Caco-2 (cell line): ENCODE results near the gene SLC6A7. TPM values are rescaled to one million over a fixed set of nuclear protein-coding genes. Genes with fewer than 3 reads are reported as not detected.

Experiments
- BruUV-seq: library from RNA; stranded (reverse); fragments of 400-500 nt; replicated peaks from 2 replicates; lab custom pipeline; 2021; lab: Mats Ljungman, UMichigan
- CTCF ChIA-PET: fragments of 300-600 bp; sonication (Branson Sonifier 250); formaldehyde crosslinking; loops from one replicate; lab custom pipeline; 2022; ENCODE audit warnings: antibody characterized with exemption; lab: Charles Lee
- POLR2A ChIA-PET: fragments of 300-600 bp; sonication (Branson Sonifier 250); formaldehyde crosslinking; loops from one replicate; lab custom pipeline; 2022; ENCODE audit warnings: antibody characterized with exemption; lab: Charles Lee
- DNase-seq, 2 experiments: peaks; one replicate each; pipeline versions ENCODE4 v3.0.0 to v3.0.0-alpha.2; 2020 to 2022
- H3K27me3 ChIP-seq: replicated peaks from 2 replicates; pipeline ENCODE4 v1.6.0; 2011; ENCODE audit warnings: low read length; ENCODE audit not compliant: control insufficient read depth, insufficient read depth
- H3K36me3 ChIP-seq: 2 replicates; pipeline ENCODE4 v1.5.1; 2011; ENCODE audit warnings: low read length; ENCODE audit not compliant: control insufficient read depth, insufficient read depth
- H3K4me1 ChIP-seq: fragments of 250-450 bp; sonication (Bioruptor Pico); 2 replicates; pipeline ENCODE4 v1.5.1; 2020; ENCODE audit warnings: mild to moderate bottlenecking
- H3K4me3 ChIP-seq: 2 replicates; pipeline ENCODE4 v1.5.1; 2011; ENCODE audit warnings: low read depth, mild to moderate bottlenecking, control low read depth, low read length
- H3K9me3 ChIP-seq: fragments of 250-450 bp; sonication (Bioruptor Pico); 2 replicates; pipeline ENCODE4 v1.5.1; 2020; ENCODE audit warnings: mild to moderate bottlenecking, moderate library complexity
- H3K27ac Mint-ChIP-seq: one replicate; pipeline ENCODE4 v1.8.0; 2022; ENCODE audit warnings: mixed read lengths; ENCODE audit not compliant: unreplicated experiment
- H3K27me3 Mint-ChIP-seq: one replicate; pipeline ENCODE4 v1.8.0; 2022; ENCODE audit warnings: mixed read lengths; ENCODE audit not compliant: insufficient read depth, unreplicated experiment
- H3K36me3 Mint-ChIP-seq: one replicate; pipeline ENCODE4 v1.8.0; 2022; ENCODE audit warnings: mild to moderate bottlenecking, mixed read lengths; ENCODE audit not compliant: insufficient read depth, unreplicated experiment
- H3K4me1 Mint-ChIP-seq: one replicate; pipeline ENCODE4 v1.8.0; 2022; ENCODE audit warnings: low read depth, mixed read lengths; ENCODE audit not compliant: unreplicated experiment
- H3K4me3 Mint-ChIP-seq: one replicate; pipeline ENCODE4 v1.8.0; 2022; ENCODE audit warnings: mild to moderate bottlenecking, moderate library complexity, mixed read lengths; ENCODE audit not compliant: unreplicated experiment
- H3K9me3 Mint-ChIP-seq: one replicate; pipeline ENCODE4 v1.8.0; 2022; ENCODE audit warnings: mixed read lengths; ENCODE audit not compliant: unreplicated experiment
- intact Hi-C: fragments of 100-400 bp; cut with micrococcal nuclease; formaldehyde crosslinking; loops from one replicate; pipeline ENCODE4 v1.10.0; 2022; ENCODE audit not compliant: unreplicated experiment
- total RNA-seq: library from RNA; stranded (reverse); gene quantifications from 2 replicates; pipeline ENCODE4 v1.2.3, GENCODE V29; 2022
- TF ChIP-seq, protein P1 (sequence below), 2 experiments: fragments of 200-600 bp in 1 of 2; IDR thresholded peaks; 1 replicate in 1 of 2; 2 replicates in 1 of 2; pipeline versions ENCODE4 v1.5.1 to v1.8.0; 2011 to 2022; ENCODE audit warnings: antibody characterized with exemption in 1 of 2, control low read depth in 1 of 2, inconsistent platforms in 1 of 2, low read depth in 1 of 2, low read length in 1 of 2, mild to moderate bottlenecking in 1 of 2, moderate library complexity in 1 of 2; ENCODE audit not compliant: insufficient read depth in 1 of 2, severe bottlenecking in 1 of 2, unreplicated experiment in 1 of 2

The SLC6A7 gene
- total RNA-seq, 1 experiment from 2014 or later: not detected

DNA sequence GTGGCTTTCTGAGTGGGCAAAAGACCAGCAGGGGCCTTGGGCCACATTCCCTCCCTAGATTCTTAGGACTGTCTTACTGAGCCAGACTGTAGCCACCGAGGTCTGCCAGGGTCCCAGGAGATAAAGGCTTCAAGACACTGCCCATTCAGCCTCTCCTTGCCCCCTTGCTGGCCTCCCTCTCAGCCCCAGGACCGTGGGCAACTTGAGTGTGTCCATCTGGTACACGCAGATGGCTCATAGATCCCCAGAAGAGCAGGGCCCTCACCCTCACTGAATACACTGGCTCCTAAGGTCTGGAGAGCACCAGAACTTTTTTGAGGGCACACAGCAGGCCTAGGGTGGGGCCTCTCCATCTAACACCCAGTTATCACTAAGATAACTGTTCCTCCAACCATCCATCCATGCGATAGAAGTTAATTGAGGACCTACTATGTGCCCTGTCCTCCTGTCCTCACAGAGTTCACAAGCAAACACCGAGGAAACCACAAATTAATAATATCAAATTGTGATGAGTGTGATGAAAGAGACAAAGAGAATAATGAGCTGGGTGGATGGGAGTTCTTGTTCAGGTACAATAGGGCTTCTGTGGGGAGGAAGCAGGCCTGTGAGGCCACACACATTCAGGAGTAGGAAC is 29.3 kb upstream of the SLC6A7 start:
- no TSS peak for BruUV-seq
- H3K4me3 Mint-ChIP-seq: no peak overlapping the region
- no peak for DNase-seq
- intact Hi-C loops: loop anchor here (1.0 to 2.0 kb wide), 6 partner anchors 15 to 190 kb away; no protein-coding TSS in a partner anchor
- Histone ChIP-seq H3K9me3 (no peaks in the 10 kb centered on the region), H3K27me3 (no peaks in the 10 kb centered on the region), H3K4me3 (no peak overlapping the region), H3K36me3 (no peaks in the 10 kb centered on the region), H3K4me1 (peaks cover 46% of the 10 kb centered on the region)
- ChIA-PET CTCF (interaction anchor here (1.1 to 1.3 kb wide), 2 partner anchors 24 to 135 kb away, joined by 3 to 4 read pairs; no protein-coding TSS in a partner anchor), POLR2A (no interaction called here)
- no peaks in the 10 kb centered on the region for H3K27me3 Mint-ChIP-seq
- H3K4me1 Mint-ChIP-seq: peaks cover 43% of the 10 kb centered on the region
- H3K36me3 Mint-ChIP-seq: peaks cover 15% of the 10 kb centered on the region
- H3K9me3 Mint-ChIP-seq: no peaks in the 10 kb centered on the region
- H3K27ac Mint-ChIP-seq: peak overlapping the region; percentile 95
- TF ChIP-seq, protein P1, sequence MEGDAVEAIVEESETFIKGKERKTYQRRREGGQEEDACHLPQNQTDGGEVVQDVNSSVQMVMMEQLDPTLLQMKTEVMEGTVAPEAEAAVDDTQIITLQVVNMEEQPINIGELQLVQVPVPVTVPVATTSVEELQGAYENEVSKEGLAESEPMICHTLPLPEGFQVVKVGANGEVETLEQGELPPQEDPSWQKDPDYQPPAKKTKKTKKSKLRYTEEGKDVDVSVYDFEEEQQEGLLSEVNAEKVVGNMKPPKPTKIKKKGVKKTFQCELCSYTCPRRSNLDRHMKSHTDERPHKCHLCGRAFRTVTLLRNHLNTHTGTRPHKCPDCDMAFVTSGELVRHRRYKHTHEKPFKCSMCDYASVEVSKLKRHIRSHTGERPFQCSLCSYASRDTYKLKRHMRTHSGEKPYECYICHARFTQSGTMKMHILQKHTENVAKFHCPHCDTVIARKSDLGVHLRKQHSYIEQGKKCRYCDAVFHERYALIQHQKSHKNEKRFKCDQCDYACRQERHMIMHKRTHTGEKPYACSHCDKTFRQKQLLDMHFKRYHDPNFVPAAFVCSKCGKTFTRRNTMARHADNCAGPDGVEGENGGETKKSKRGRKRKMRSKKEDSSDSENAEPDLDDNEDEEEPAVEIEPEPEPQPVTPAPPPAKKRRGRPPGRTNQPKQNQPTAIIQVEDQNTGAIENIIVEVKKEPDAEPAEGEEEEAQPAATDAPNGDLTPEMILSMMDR (IDR thresholded peaks at IDR 0.05; ENCODE audit: insufficient read depth in 1 of 2, low read depth in 1 of 2, low read length in 1 of 2, severe bottlenecking in 1 of 2, unreplicated experiment in 1 of 2): no peak

DNA sequence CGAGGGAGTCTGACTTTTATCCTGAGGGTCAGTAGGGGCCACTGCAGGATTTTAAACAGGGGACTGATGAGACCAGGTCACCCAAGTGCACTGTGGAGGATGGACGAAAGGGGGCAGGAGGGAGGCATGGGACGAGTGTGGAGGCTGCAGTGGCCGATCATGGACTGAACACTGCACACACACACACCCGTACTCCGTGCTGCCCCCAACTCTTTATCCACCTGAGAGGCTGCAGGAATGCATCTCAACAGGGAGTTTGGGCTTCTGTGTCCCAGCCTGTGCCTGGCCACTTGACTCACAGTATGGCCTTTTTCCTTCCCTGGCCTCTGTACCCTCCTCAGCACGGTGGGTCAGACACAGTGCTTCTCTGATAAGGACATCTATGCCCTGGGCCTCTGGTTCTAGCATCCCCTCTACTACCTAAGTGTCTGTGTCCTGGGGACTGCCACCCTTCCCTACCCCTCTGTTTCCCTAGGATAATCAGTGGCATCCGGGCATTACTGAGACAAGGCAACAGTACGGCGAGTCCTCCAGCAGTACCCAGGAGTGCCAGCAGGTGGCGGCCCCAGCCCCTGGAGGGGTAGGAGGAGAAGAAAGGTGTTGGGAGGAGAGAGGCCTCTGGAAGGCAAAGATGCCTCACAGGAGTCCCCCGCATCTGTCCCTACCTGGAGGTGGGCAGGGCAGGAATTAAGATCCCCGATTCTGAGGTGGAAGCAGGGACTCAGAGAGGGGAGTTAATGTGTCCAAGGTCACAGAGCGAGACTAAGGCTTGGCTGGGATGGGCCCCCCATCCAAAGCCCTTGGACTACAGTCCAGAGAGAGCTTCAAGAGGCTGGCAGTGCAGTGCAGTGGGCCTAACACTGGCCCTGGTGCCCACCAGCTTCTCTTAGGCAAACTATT is 28.4 kb upstream of the SLC6A7 start:
- Mint-ChIP-seq H3K9me3 (no peaks in the 10 kb centered on the region), H3K36me3 (peaks cover 15% of the 10 kb centered on the region), H3K27ac (peak overlapping the region; percentile 95), H3K4me3 (peak overlapping the region; percentile 23), H3K27me3 (no peaks in the 10 kb centered on the region), H3K4me1 (peaks cover 48% of the 10 kb centered on the region)
- Histone ChIP-seq H3K36me3 (no peaks in the 10 kb centered on the region), H3K9me3 (no peaks in the 10 kb centered on the region), H3K4me3 (no peak overlapping the region), H3K4me1 (peaks cover 46% of the 10 kb centered on the region), H3K27me3 (no peaks in the 10 kb centered on the region)
- ChIA-PET CTCF (interaction anchor here (0.6 to 1.3 kb wide), 14 partner anchors 12 to 106 kb away, joined by 3 to 14 read pairs (median 4); no protein-coding TSS in a partner anchor), POLR2A (interaction anchor here (0.6 kb wide), 1 partner anchor 40 kb away, joined by 3 read pairs; no protein-coding TSS in a partner anchor)
- intact Hi-C loops: loop anchor here (1.0 to 2.0 kb wide), 6 partner anchors 14 to 189 kb away; no protein-coding TSS in a partner anchor
- TF ChIP-seq, protein P1 (IDR thresholded peaks at IDR 0.05; ENCODE audit: insufficient read depth in 1 of 2, low read depth in 1 of 2, low read length in 1 of 2, severe bottlenecking in 1 of 2, unreplicated experiment in 1 of 2): peak; percentile 94 to 98
- TSS peak; percentile 29 for BruUV-seq
- peak; percentile 89 to 91 for DNase-seq

DNA sequence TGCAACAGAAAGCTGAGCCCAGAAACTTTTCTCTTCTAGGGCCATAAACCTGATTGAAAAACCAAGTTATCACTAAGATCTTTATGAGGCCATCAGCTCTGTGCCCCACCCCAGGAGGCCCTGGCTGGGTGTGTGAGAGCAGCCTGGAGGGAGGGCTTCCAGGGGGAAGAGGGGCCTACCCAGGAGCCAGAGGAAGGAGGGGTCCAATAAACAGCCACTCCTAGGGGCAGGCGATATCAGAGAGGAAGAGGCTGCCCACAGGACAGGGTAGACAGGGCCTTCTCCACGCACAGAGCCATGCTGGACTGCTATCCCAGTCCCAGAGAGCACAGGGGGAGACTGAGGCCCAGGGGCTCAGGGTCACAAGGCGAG is 27.7 kb upstream of the SLC6A7 start:
- intact Hi-C loops: no loop called here
- TF ChIP-seq, protein P1 (IDR thresholded peaks at IDR 0.05; ENCODE audit: insufficient read depth in 1 of 2, low read depth in 1 of 2, low read length in 1 of 2, severe bottlenecking in 1 of 2, unreplicated experiment in 1 of 2): no peak
- Mint-ChIP-seq H3K36me3 (peaks cover 15% of the 10 kb centered on the region), H3K4me3 (peak overlapping the region; percentile 23), H3K27ac (peak overlapping the region; percentile 95), H3K9me3 (no peaks in the 10 kb centered on the region), H3K4me1 (peaks cover 48% of the 10 kb centered on the region), H3K27me3 (no peaks in the 10 kb centered on the region)
- H3K4me3 ChIP-seq: no peak overlapping the region
- no peaks in the 10 kb centered on the region for H3K27me3 ChIP-seq
- CTCF ChIA-PET: interaction anchor here (0.6 to 1.3 kb wide), 13 partner anchors 11 to 107 kb away, joined by 3 to 14 read pairs (median 4); no protein-coding TSS in a partner anchor
- BruUV-seq: no TSS peak
- H3K9me3 ChIP-seq: no peaks in the 10 kb centered on the region
- peak; percentile 65 to 87 for DNase-seq
- H3K36me3 ChIP-seq: no peaks in the 10 kb centered on the region
- H3K4me1 ChIP-seq: peaks cover 46% of the 10 kb centered on the region
- POLR2A ChIA-PET: interaction anchor here (0.6 kb wide), 1 partner anchor 39 kb away, joined by 3 read pairs; no protein-coding TSS in a partner anchor
